Glomerular visceral epithelial cell (primary cell): ENCODE data around the gene TSPEAR.
"Not testable (repeated sequence)": the region's sequence is repeated elsewhere in the genome, so short reads cannot be mapped to it uniquely, and the experiment has no call there.

Source experiments
- DNase-seq: peaks from one replicate; pipeline ENCODE4 v3.0.0-alpha.2; 2016; ENCODE audit errors: extremely low spot score

The TSPEAR gene

DNA sequence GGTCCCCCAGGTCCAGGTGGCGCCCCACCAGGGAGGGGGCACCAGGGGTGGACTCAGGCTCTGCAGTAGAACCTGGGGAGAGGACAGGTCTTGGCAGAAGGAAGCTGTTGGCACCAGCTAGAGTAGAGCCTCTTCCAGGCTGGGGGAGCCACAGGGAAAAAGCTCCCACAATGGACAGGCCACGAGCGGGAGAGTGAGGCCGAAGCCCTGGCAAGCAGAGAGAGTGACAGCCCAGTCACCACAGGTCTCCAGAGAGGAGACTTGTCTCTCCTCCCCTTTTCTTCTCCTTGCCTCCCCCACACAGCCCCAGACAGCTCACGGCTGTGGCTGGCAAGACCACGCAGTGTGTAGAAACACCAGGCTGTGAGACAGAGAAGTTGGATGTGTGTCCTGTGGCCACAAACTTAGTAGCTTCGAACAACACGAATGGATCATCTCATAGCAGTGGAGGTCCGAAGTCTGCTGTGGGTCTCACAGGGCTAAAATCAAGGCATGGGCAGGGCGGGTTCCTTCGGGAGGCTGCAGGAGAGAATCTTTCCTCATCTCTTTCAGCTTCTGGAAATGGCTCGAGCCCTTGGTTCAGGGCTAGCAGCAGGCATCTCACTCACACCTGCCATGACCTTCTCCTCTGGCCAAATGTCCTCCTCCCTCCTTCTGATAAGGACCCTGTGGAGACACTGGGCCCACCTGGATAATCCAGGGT lies 60.2 kb downstream of the TSPEAR start:
- DNase-seq: no peak

DNA sequence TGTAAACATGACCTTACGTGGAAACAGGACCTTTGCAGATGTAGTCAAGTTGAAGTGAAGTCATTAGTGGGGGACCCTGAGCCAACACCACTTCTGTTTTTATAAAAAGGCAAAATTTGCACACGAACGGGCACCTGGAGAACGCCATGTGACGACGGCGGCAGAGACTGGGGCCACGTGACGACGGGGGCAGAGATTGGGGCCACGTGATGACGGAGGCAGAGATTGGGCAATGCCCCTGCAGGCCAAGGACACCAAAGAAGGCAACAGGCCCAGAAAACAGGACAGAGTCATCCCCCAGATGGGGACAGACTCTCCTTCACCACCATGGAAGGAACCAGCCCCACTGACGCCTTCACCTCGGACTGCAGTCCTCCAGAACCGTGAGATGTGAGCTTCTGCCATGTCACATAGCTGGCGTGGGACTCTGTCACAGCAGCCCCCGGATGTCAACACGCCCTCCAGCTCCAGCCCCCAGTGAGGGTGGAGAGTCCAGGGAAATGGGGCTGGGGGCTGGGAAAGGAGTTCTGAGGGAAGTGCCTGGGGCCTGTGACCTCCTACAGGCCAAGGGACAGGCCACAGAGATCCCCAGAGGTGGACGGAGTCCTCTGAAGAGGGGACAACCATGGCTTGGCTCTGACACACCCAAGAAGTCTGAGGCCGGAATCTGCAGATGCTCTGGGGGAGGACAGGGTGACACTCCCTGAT lies 61.0 kb downstream of the TSPEAR start:
- no peak for DNase-seq

DNA sequence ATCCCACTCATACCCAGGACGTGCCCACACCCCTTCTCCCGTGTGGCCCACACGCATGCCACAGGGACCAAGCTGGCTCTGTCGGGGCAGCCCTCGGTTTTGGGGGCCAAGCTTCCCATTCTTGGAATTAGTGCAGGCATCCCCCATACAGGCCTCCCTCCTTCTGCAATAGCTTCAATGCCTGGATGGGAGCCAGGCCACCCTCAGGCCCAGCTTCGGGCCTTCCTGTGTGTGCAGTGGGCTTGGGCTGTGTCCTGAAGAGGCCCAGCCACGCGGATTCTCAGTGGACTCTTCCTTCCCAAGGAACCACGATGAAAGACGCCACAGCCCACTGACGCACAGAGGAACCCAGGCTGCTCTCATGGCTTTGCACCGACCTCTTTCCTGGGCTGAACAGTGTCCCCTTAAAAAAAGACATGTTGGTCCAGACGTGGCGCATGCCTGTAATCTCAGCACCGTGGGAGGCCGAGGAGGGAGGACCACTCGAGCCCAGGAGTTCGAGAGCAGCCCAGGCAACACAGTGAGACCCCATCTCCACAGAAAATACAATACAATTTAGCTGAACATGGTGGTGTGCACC lies 61.8 kb downstream of the TSPEAR start:
- DNase-seq: no peak

DNA sequence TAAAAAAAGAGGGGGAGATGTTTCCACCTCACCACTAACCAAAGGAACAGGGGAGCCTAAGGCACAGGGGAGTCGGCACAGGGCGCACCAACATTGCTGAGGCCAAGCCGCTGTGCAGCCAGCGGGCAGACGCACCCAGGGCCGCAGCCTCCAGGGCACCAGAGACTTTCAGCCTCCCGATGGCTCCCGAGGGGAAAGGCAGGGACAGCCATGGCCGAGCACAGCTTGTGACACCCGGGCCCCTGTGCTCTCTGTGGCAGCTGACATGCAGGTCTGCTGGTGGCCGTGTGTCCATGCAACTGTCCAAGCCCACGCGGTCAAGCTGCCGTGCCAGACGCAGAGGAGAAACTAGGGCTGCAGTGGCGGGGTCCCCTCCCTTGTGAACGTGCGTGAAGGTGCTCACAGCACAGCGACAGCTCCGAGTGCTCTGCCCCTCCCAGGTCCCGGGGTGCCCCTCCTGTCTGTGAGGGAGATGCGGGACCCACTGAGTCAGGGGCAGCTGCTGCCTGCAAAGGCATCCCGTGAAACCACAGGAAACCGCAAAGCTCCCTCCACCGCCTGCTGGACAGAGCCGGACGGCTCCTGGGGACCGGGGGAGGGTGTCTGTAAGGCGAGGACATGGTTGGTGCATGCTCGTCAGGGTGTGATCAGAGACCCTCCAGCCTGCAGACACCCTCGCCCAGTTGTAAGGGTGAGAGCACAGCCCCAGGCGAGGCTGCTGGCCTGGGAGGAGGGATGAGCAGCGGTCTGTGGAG lies 62.6 kb downstream of the TSPEAR start:
- DNase-seq: no peak

DNA sequence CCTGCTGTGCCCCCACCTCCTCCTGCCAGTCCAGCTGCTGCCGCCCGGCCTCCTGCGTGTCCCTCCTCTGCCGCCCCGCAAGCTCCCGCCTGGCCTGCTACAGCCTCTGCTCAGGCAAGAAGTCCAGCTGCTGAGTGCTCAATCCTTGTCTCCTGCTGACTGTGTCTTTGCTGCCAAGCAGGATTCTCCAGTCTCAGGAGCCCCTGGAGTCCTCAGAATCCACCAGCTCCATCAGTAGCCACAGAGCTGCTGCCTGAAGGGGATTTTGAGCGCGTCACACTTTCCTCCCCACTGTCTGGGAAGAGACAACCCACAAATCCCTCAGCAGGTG lies 64.2 kb downstream of the TSPEAR start:
- no peak for DNase-seq

DNA sequence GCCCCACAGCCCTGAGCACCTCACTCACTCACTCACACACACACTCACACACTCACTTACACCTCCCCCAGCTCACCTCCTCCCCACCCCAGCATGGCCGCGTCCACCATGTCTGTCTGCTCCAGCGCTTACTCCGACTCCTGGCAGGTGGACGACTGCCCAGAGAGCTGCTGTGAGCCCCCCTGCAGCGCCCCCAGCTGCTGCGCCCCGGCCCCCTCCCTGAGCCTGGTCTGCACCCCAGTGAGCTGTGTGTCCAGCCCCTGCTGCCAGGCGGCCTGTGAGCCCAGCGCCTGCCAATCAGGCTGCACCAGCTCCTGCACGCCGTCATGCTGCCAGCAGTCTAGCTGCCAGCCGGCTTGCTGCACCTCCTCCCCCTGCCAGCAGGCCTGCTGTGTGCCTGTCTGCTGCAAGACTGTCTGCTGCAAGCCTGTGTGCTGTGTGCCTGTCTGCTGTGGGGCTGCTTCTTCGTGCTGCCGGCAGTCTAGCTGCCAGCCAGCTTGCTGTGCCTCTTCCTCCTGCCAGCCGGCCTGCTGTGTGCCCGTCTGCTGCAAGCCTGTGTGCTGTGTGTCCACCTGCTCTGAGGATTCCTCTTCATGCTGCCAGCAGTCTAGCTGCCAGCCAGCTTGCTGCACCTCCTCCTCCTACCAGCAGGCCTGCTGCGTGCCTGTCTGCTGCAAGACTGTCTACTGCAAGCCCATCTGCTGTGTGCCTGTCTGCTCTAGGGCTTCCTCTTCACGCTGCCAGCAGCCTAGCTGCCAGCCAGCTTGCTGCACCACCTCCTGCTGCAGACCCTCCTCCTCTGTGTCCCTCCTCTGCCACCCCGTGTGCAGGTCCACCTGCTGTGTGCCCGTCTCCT lies 64.8 kb downstream of the TSPEAR start, which contains the start of gene KRTAP10-11:
Gene KRTAP10-11 (plus strand): TSS at position 49 of the 856 bp plus-strand sequence. CDS start 45 bp downstream, at position 94.
- DNase-seq: not testable (repeated sequence)

DNA sequence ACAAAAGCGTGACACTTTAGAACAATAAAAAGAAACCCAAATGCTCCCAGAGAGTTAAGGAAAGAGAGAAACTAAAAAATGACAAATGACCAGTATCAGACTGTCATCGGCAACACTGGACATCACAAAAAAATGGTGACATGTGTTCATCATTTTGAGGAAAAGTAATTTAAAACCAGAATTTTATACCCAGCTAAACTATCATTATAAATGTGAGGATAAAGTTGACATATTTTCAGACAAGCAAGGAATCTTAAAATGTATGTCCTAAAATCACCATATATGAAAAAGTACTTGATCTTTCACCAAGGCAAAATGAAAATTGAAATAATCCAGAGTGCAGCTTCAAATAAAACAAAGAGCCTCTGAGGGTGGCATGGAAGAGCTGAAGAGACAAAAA lies 66.5 kb downstream of the TSPEAR start:
- DNase-seq: no peak

DNA sequence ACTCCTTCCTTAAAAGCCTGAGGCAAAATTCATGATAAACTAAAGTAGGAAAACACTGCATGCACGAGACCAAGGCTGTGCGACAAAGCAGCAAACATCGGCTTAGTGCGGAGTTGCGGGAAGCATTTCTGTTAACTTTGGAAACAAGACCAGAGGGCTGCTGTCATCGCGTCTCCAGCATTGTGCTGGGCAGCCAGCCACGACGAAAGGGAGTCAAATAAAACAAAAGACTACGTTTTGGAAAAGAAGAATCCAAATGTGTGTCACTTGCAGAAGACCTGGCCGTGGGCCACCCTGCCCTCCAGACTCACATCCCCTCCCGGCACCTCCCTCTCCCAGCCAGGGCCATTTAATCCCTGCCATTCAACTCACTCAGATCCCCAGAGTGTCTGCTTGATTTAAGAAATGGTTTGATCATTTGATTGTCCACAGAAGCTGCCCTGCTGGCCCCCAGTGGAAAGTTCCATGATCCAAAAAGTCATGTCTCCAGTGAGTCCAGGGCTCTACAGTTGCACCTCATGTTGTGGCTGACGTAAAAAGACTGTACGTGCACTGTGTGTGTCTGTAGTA lies 67.5 kb downstream of the TSPEAR start:
- no peak for DNase-seq

DNA sequence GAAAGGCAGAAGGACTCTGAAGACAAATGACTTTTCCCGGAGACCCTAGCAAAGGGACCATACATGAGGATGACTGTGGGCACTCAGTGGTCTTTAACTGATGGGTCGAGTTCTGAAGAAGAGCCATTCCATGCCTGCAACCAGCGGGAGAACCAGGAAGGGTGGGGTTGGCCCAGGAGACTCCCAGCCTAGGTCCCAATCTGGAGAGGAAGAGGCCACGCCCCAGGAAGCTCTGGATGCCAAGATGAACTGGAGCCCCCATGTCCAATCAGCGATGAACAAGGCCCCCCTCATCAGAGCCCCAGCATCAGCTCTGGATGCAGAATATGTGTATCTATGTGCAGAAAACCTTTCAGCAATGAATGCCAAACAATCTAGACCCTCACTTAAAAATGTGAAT lies 70.6 kb downstream of the TSPEAR start:
- no peak for DNase-seq

DNA sequence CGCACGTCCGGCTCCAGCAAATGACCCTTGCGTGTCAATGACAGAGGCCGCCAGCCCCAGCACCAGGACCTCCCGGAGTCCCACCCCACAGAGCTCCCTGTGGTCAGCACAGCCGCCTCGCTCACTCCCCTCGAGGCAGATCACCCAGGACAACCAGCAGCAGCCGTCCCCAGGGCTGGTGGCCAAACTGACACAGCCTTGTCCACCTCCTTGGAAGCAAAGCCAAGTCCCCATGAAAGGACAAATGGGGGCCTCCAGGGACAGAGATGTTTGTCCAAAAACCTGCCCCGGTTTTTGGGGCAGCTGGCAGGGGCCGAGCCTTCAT lies 72.1 kb downstream of the TSPEAR start:
- DNase-seq: no peak

DNA sequence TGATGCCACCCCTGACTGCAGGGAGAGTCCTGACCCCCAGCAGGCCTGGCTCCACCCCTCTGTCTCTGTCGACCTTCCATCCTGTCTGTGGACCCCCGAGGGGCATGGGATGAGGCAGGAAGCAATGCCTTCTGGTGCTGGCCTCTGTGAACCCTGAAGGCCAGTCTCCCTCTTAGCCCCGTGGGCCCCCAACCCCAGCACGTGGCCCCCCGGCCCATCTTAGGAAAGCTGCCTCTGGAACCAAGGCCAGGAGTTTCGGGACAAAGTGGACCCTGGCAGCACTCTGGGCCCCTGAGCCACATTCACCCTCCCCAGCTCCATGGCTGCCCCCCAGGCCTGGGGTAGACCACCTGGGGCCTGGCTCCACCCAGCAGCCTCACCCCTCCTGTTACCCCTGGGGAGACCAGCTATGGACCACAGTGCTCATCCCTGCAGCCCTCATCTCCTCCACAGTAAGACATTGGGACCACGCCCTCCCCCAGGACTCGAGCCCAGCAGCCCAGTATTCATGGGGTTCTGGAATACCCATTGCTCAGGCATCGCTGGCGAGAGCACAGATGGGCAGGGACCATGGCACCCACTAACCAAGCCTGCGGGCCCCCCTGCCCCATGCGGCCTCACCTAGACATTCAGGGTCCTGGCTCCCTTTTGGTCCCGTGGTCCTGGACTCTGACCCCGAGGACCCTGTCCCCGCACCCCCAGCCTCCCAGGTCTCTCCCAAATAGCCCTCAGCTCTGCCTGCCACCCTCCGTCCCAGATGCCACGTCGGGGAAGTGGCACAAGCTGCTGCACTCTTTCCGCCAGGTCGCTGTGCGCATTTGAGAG lies 72.7 kb downstream of the TSPEAR start:
- not testable (repeated sequence) for DNase-seq

DNA sequence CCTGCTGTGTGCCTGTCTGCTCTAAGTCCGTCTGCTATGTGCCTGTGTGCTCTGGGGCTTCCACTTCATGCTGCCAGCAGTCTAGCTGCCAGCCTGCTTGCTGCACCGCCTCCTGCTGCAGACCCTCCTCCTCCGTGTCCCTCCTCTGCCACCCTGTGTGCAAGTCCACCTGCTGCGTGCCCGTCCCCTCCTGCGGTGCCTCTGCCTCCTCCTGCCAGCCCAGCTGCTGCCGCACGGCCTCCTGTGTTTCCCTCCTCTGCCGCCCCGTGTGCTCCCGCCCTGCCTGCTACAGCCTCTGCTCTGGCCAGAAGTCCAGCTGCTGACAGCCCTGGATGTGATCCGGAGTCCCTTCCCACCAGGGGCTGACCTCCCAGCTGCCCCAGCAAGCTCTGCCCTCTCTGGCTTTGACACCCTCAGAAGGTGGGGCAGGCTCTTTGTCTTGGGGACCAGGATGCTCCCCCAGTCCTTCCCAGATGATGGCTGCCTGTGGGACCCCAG lies 73.5 kb downstream of the TSPEAR start:
- DNase-seq: not testable (repeated sequence)

DNA sequence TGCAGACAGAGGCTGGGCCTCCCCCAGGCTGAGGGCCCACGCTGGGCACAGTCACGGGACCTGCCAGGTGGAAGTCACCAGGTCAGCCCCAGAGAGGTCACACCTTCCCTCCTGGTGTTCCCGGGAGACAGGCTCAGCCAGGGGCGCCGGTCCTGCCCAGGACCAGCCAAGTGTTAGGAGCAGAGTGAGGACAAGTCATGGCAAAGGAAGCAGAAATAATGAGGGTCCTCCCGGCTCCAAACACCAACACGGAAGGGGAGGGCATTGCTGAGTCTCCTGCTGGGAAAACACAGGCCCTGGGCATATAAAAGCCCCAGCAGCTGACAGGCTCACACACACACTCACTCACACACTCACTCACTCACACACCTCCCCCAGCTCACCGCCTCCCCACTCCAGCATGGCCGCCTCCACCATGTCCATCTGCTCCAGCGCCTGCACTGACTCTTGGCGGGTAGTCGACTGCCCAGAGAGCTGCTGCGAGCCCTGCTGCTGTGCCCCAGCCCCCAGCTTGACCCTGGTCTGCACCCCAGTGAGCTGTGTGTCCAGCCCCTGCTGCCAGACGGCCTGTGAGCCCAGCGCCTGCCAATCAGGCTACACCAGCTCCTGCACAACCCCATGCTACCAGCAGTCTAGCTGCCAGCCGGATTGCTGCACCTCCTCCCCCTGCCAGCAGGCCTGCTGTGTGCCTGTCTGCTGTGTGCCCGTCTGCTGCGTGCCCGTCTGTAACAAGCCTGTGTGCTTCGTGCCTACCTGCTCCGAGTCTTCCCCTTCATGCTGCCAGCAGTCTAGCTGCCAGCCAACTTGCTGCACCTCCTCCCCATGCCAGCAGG lies 74.1 kb downstream of the TSPEAR start, which contains the start of gene KRTAP10-10:
Gene KRTAP10-10 (plus strand): TSS at position 339 of the 833 bp plus-strand sequence. CDS start 62 bp downstream, at position 401.
- DNase-seq: no peak

DNA sequence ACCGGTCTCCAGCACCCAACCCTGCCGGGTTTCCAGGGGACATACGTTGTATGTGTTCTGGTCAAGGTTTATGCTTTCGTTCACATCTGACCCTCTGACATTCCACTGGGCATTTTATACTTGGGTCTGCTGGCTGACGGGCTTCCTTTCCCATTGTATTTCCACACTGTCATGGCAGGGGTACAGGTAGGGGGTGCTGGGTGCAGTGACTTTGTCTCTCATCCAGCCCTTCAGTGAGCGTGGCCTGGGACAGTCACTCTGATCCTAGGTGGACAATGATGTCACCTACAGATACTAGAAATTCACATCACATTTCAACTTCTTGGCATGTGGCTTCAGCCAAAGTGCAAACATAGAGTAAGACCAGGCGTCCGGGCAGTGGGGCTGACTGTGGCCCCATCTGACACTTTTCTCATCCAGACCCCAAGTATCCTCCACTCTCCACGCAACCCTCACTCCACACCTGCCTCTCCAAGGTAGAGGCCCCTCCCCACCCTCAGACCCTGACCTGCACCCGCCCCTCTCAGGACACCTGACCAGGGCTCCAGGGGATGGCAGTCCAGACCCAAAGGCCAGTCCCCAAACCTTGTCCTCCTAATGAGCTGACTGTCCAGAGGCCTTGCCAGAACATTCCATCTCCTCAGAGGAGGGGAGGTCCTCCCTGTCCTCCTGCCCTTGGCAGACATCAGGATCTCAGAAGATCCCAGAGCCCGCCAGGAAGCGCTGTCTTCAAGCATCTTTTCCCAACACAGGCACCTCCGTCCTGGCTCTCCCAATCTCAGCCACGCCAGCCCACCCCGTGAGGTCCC lies 75.0 kb downstream of the TSPEAR start:
- no peak for DNase-seq

DNA sequence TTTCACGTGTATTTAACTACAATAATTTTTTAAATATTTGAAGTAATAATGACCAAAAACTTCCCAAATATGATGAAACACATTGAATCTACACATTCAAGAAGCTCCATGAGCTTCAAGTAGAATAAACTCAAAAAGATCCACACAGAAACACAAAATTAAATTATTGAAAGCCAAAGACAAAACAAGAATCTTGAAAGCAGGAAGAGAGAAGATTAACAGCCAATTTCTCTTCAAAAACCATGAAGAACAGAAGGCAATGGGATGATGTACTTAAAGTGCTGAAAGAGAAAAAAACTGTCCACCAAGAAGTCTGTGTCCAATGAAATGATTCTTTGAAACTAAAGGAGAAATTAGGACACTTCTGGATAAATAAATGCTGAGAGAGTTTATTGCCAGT lies 79.3 kb downstream of the TSPEAR start:
- no peak for DNase-seq

DNA sequence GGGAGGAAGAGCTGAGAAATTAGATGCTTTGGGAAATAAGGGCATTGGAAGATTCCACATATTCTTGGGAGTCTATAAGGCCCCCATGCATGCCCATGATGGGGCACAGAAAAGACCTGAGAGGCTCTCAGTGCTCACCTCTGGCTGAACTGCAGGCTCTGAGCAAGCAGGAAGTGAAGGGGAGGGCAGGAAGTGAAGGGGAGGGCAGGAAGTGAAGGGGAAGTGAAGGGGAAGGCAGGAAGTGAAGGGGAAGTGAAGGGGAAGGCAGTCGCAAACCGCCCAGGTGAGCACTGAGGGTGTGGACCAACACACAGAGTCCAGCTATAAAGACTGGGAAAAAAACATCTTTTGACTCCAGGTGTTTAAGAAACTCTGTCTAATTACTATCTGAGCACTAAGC lies 80.9 kb downstream of the TSPEAR start:
- no peak for DNase-seq

DNA sequence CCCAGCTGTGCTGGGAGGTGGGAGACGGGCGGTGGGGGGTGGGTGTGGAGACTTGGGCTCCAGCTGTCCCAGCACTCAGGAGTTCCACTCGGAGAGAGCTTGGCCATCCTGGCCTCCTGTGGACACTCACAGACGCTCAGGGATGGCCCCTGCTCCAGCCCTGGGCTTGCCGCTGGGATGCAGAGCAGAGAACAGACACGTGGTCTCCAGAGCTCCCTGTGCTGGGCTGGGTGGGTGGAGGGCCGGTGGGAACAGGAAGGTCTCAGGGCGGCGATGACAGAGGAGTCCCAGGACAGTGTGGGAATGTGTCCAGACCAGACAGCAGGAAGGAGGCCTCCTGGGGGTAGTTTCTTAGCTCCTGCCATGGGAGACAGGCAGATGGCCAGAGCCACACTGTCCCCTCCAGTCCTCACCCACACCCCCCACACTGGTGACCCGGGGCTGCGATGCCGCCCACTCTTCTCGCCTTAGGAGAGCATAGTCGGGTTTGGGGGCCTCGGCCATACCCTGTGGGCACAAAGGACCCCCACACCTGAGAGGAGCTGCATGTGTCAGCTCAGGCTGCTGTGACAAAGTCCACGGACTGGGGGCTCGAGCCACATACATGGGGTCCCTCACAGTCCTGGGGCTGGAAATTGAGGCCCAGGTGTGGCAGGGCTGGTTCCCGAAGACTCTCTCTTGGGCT lies 82.5 kb downstream of the TSPEAR start:
- DNase-seq: no peak

DNA sequence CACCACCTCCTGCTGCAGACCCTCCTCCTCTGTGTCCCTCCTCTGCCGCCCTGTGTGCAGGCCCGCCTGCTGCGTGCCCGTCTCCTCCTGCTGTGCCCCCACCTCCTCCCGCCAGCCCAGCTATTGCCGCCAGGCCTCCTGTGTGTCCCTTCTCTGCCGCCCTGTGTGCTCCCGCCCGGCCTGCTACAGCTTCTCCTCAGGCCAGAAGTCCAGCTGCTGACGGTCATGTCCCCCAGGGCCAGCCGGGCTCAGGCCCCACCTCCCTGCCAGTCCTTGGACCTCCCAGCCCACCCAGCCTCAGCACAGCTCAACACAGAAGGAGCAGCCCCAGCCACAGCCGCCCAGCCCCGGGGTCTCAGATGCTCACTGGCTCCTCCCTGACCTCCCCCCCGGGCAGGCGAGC lies 83.5 kb downstream of the TSPEAR start:
- not testable (repeated sequence) for DNase-seq
